Transverse colon (tissue), 4 donors: Measurements from ENCODE around the gene SF3A1. TPM values are rescaled to one million over a fixed set of nuclear protein-coding genes. Genes with fewer than 3 reads are reported as not detected.

ENCODE experiments used
- DNase-seq: peaks from one replicate; pipeline ENCODE4 v3.0.0-alpha.2; 2019
- H3K27ac ChIP-seq, 4 donors: fragments of 200-600 bp; sonication (generic); 2 replicates each; pipeline ENCODE4 v1.5.1; 2016 to 2018; ENCODE audit warnings: inconsistent platforms in 4 of 4
- H3K27me3 ChIP-seq: fragments of 200-600 bp; sonication (generic); 2 replicates; pipeline ENCODE4 v1.5.1; 2017; ENCODE audit warnings: inconsistent platforms
- H3K36me3 ChIP-seq, 4 donors: fragments of 200-600 bp; sonication (generic); 2 replicates each; pipeline ENCODE4 v1.5.1; 2017 to 2019; ENCODE audit warnings: inconsistent platforms in 4 of 4
- H3K4me1 ChIP-seq, 4 donors: fragments of 200-600 bp; sonication (generic); 2 replicates each; pipeline ENCODE4 v1.5.1; 2017 to 2020; ENCODE audit warnings: inconsistent platforms in 4 of 4
- H3K4me3 ChIP-seq, 4 donors: fragments of 200-600 bp; sonication (generic); 1 replicate in 1 of 4; 2 replicates in 3 of 4; pipeline versions ENCODE4 v1.5.1 to v1.6.1; 2017 to 2019; ENCODE audit warnings: inconsistent platforms in 4 of 4
- H3K9me3 ChIP-seq, 2 donors: fragments of 200-600 bp; sonication (generic); 2 replicates each; pipeline ENCODE4 v1.5.1; 2017 to 2019; ENCODE audit warnings: inconsistent platforms in 2 of 2
- EP300 ChIP-seq: sonication (generic); formaldehyde crosslinking; IDR thresholded peaks from one replicate; pipeline ENCODE4 v1.6.1; 2017; ENCODE audit warnings: antibody characterized with exemption, low read depth
- POLR2A ChIP-seq: fragments of 450-650 bp; IDR thresholded peaks from one replicate; pipeline ENCODE4 v1.6.1; 2016; ENCODE audit warnings: antibody characterized with exemption, mild to moderate bottlenecking, moderate library complexity
- POLR2AphosphoS5 ChIP-seq, 3 donors: sonication (generic); formaldehyde crosslinking; IDR thresholded peaks; one replicate each; pipeline ENCODE4 v1.6.1; 2016; ENCODE audit warnings: antibody characterized with exemption in 3 of 3
- WGBS, 2 donors: methylation state at CpG; one replicate each; pipeline ENCODE4 v1.1.5; 2018; ENCODE audit warnings: low coverage in 1 of 2; 5-methylcytosine and 5-hydroxymethylcytosine counted together
- in situ Hi-C, 4 donors: fragments of 200-750 bp; cut with MboI; loops; one replicate each; pipeline versions ENCODE4 v1.15.0 to v1.15.1; 2017; ENCODE audit warnings: low sequenced_read_pairs in 3 of 4, low pct_ligation_motif_present in 1 of 4, low pct_unique_long_range_greater_than_20kb in 1 of 4
- intact Hi-C: fragments of 100-400 bp; cut with DNase I; formaldehyde crosslinking; loops from one replicate; pipeline ENCODE4 v1.15.1; 2023; ENCODE audit warnings: low total_unique reads
- total RNA-seq, 4 donors: library from RNA; depleted of rRNA; stranded (reverse); fragments of >200 nt; gene quantifications; one replicate each; pipeline ENCODE4 v1.1.0, GENCODE V29; 2016
- TF ChIP-seq, protein P1 (sequence below), 5 experiments: fragments of 200-600 bp in 3 of 5; fragments of 450-650 bp in 2 of 5; sonication (generic) in 3 of 5; IDR thresholded peaks; 1 replicate in 2 of 5; 2 replicates in 3 of 5; pipeline ENCODE4 v1.5.1; 2016 to 2017; ENCODE audit warnings: antibody characterized with exemption in 5 of 5, inconsistent platforms in 3 of 5, mild to moderate bottlenecking in 2 of 5, moderate library complexity in 1 of 5

Gene SF3A1
- total RNA-seq, 4 donors from 2014 or later = 73.2 to 664 (median 99.3) TPM

DNA sequence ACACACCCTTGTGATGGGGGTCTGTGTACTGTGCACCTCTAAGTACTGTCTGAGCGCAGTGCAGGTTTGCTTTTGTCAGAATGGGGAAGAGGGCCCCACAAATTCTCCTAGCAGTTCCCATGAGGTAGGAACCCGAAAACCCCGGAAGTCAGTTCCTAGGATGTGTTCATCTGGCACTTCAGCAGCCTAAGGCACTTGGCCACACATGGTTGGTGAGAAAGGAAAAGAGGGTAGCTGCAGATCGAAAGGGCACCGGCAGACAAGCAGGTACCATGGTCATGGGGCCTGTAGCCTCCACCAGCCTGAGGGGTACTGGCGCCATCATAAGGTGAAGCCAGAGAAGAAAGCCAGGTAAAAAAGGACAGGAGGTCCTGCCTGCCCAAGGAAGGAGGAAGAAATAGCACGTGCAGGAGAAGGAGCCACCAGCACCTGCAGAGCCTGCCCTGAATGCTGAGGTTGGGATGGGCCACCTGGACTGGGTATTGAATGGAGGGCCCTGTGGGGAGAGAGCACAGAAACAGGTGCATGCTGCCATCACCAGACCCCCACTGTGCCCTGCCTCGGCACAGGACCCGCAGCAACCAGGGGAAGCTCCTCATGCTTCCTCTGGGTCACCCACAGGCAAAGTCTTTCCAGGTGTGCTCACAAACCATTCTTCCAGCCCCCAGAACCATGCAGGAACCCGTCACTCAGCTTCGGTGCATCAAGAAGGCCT is 59.3 kb downstream of the SF3A1 start:
- DNase-seq = no peak
- intact Hi-C loops = no loop called here
- Histone ChIP-seq H3K9me3 (no peaks in the 10 kb centered on the region), H3K36me3 (peaks cover 0 to 33% (median 23%) of the 10 kb centered on the region in 4 donors), H3K4me1 (peaks cover 9 to 31% (median 24%) of the 10 kb centered on the region in 4 donors), H3K27ac (no peak overlapping the region), H3K4me3 (no peak overlapping the region), H3K27me3 (no peaks in the 10 kb centered on the region)
- in situ Hi-C loops = loop anchor here in 1 of 4 donors (25.0 kb wide), 1 partner anchor 90 kb away; the partner anchor contains the start of genes RNF215 and SEC14L2
- TF ChIP-seq, protein P1, sequence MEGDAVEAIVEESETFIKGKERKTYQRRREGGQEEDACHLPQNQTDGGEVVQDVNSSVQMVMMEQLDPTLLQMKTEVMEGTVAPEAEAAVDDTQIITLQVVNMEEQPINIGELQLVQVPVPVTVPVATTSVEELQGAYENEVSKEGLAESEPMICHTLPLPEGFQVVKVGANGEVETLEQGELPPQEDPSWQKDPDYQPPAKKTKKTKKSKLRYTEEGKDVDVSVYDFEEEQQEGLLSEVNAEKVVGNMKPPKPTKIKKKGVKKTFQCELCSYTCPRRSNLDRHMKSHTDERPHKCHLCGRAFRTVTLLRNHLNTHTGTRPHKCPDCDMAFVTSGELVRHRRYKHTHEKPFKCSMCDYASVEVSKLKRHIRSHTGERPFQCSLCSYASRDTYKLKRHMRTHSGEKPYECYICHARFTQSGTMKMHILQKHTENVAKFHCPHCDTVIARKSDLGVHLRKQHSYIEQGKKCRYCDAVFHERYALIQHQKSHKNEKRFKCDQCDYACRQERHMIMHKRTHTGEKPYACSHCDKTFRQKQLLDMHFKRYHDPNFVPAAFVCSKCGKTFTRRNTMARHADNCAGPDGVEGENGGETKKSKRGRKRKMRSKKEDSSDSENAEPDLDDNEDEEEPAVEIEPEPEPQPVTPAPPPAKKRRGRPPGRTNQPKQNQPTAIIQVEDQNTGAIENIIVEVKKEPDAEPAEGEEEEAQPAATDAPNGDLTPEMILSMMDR (IDR thresholded peaks at IDR 0.05) = no peak
- TF ChIP-seq POLR2A = no peak
- 93% methylated on average over 11 of the region's 11 CpGs; no CpG with 5 or more reads in 1 of the 2 donors for WGBS, 2 donors

- in situ Hi-C loops = loop anchor here in 1 of 4 donors (25.0 kb wide), 1 partner anchor 90 kb away; the partner anchor contains the start of genes RNF215 and SEC14L2
- H3K4me1 ChIP-seq = peaks cover 3 to 27% (median 18%) of the 10 kb centered on the region in 4 donors
- no peak overlapping the region for H3K27ac ChIP-seq
These were observed 59.9 kb downstream of the SF3A1 start for GRCh38 chr22:30296833-30297232.

DNA sequence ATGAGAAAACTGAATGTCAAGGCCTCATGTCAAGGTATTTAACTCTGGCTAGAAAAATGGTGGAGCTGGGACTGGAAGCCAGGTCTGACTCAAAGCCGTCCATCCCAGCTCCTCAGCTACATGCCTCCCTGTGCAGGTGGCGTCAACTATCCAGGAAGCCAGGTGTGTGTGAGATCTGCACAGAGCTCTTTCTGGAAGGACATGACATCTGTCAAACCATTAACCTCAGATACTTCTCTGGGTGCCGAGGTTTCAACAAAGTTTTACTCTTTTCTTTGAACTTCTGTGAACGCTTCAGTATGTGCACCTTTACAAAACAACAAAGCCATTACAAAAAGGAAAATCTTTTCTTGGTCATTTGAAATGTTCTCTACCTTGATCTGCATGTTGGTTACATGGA is 60.4 kb downstream of the SF3A1 start:
- Histone ChIP-seq H3K9me3 (no peaks in the 10 kb centered on the region), H3K4me3 (no peak overlapping the region), H3K4me1 (peaks cover 3 to 27% (median 18%) of the 10 kb centered on the region in 4 donors), H3K27me3 (no peaks in the 10 kb centered on the region), H3K36me3 (peaks cover 0 to 40% (median 23%) of the 10 kb centered on the region in 4 donors), H3K27ac (no peak overlapping the region)
- DNase-seq = no peak
- 86 to 91% methylated on average over 4 of the region's 4 CpGs for WGBS, 2 donors
- in situ Hi-C loops (loop anchor here in 1 of 4 donors (25.0 kb wide), 1 partner anchor 91 kb away; the partner anchor contains the start of genes RNF215 and SEC14L2), intact Hi-C loops (no loop called here)
- TF ChIP-seq, protein P1 (IDR thresholded peaks at IDR 0.05) = no peak
- TF ChIP-seq POLR2A = no peak
- no peak for TF ChIP-seq EP300
- no peak for TF ChIP-seq POLR2AphosphoS5 (IDR thresholded peaks at IDR 0.05)

More at GRCh38 chr22:30296833-30297232, 59.9 kb downstream of the SF3A1 start:
- no peaks in the 10 kb centered on the region for H3K27me3 ChIP-seq
- TF ChIP-seq POLR2A (no peak), POLR2AphosphoS5 (IDR thresholded peaks at IDR 0.05) (no peak), EP300 (no peak)
- TF ChIP-seq, protein P1 (IDR thresholded peaks at IDR 0.05) = no peak
- no peak overlapping the region for H3K4me3 ChIP-seq
- intact Hi-C loops = no loop called here
- WGBS, 2 donors = 87% methylated on average over 3 of the region's 3 CpGs; no CpG with 5 or more reads in 1 of the 2 donors
- no peaks in the 10 kb centered on the region for H3K9me3 ChIP-seq
- no peak for DNase-seq
- H3K36me3 ChIP-seq = peaks cover 0 to 39% (median 23%) of the 10 kb centered on the region in 4 donors

GRCh38 chr22:30295576-30295975 is 61.1 kb downstream of the SF3A1 start:
- Histone ChIP-seq H3K4me1 (peaks cover 10 to 32% (median 24%) of the 10 kb centered on the region in 4 donors), H3K27ac (no peak overlapping the region), H3K27me3 (no peaks in the 10 kb centered on the region), H3K36me3 (peaks cover 0 to 40% (median 23%) of the 10 kb centered on the region in 4 donors), H3K4me3 (no peak overlapping the region), H3K9me3 (no peaks in the 10 kb centered on the region)
- intact Hi-C loops (no loop called here), in situ Hi-C loops (loop anchor here in 1 of 4 donors (25.0 kb wide), 1 partner anchor 92 kb away; the partner anchor contains the start of genes RNF215 and SEC14L2)
- no peak for DNase-seq
- TF ChIP-seq, protein P1 (IDR thresholded peaks at IDR 0.05) = no peak
- TF ChIP-seq POLR2A = no peak
- no peak for TF ChIP-seq EP300
- no peak for TF ChIP-seq POLR2AphosphoS5 (IDR thresholded peaks at IDR 0.05)
- 75% methylated on average over 7 of the region's 7 CpGs; no CpG with 5 or more reads in 1 of the 2 donors for WGBS, 2 donors
